ENCODE results near the gene RUNX1. TPM values are rescaled to one million over a fixed set of nuclear protein-coding genes. Genes with fewer than 3 reads are reported as not detected.

RUNX1 gene
- total and polyA plus RNA-seq, 7 experiments from 2014 or later, result 27.9 to 154 (median 85.1) TPM

DNA sequence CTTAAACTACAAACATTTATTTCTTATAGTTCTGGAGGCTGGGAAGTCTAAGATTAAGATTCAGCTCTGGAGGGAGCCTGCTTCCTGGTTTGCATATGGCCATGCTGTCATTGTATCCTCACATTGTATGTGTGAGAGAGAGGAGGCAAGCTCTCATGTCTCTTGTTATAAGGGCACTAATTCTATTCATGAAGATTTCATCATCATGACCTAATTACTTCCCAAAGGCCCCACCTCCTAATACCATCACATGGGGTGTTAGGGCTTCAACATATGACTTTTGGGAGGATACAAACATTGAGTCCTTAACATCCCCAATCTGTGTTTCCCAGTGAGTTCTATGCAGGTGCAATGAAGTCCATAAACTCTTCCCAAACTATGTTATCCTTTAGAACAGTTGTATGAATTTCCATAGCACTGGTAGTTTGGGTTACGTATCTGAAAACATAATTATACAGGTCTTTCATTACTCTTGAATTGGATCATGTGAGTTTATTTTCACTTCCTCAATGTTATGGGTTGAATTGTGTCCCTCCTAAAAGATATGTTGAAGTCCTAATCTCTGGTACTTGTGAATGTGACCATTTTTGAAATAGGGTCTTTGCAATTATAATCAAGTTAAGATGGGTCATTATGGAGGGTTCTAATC, 124.2 kb downstream of the RUNX1 start:
- Histone ChIP-seq H3K27me3 (ENCODE audit: control insufficient read depth in 2 of 2, insufficient read depth in 2 of 2, low read length in 2 of 2) (no peaks in the 10 kb centered on the region), H3K27ac (ENCODE audit: low read depth, low read length) (no peak overlapping the region), H3K9me3 (ENCODE audit: control insufficient read depth in 2 of 3, low read length in 3 of 3) (no peaks in the 10 kb centered on the region), H3K36me3 (ENCODE audit: control insufficient read depth in 2 of 3, insufficient read depth in 3 of 3, low read length in 3 of 3) (no peaks in the 10 kb centered on the region), H3K4me3 (ENCODE audit: low read length) (no peak overlapping the region), H3K4me1 (ENCODE audit: control insufficient read depth in 2 of 2, insufficient read depth in 2 of 2, low read length in 2 of 2) (peaks cover 0 to 24% of the 10 kb centered on the region in 2 donors)
- H3K27ac Mint-ChIP-seq, result peak overlapping the region in 4 of 9 donors; percentile 1 to 57 (median 22)
- ChIA-PET CTCF (interaction anchor here (1.0 kb wide), 1 partner anchor 57 kb away, joined by 3 read pairs; no protein-coding TSS in a partner anchor), POLR2A (no interaction called here)
- ATAC-seq (peak; percentile 68), DNase-seq (no peak)
- no peaks in the 10 kb centered on the region for H3K27me3 Mint-ChIP-seq
- H3K4me1 Mint-ChIP-seq, result peaks cover 39 to 90% (median 84%) of the 10 kb centered on the region in 7 donors
- H3K4me3 Mint-ChIP-seq, result peak overlapping the region in 2 of 10 donors; percentile 0 to 8
- intact Hi-C loops (cut with micrococcal nuclease), result no loop called here
- H3K9me3 Mint-ChIP-seq, result peaks cover 0 to 7% (median 0%) of the 10 kb centered on the region in 11 donors
- H3K36me3 Mint-ChIP-seq, result peaks cover 13 to 53% (median 33%) of the 10 kb centered on the region in 5 donors

DNA sequence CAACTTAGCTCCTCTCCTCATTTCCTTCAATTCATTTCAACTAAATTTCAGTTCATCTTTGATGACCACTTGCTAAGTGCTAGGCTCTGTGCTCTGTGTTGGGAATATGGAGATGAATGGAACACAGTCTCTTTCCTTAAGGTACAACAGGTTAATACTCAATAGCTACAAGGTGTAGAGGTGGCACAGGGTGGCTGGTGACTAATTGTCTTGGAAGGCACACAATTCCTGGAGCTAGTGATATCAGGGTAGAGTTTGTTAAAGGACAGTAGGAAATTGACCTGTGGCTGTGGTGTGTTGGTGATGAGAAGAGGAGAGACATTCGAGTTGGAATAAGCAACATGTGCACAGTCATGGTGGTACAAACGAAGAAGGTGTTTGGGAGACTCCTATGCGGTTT, 124.9 kb downstream of the RUNX1 start:
- Histone ChIP-seq H3K9me3 (ENCODE audit: control insufficient read depth in 2 of 3, low read length in 3 of 3) (no peaks in the 10 kb centered on the region), H3K27me3 (ENCODE audit: control insufficient read depth in 2 of 2, insufficient read depth in 2 of 2, low read length in 2 of 2) (no peaks in the 10 kb centered on the region), H3K27ac (ENCODE audit: low read depth, low read length) (no peak overlapping the region), H3K4me1 (ENCODE audit: control insufficient read depth in 2 of 2, insufficient read depth in 2 of 2, low read length in 2 of 2) (peaks cover 0 to 24% of the 10 kb centered on the region in 2 donors), H3K4me3 (ENCODE audit: low read length) (no peak overlapping the region), H3K36me3 (ENCODE audit: control insufficient read depth in 2 of 3, insufficient read depth in 3 of 3, low read length in 3 of 3) (peaks cover 0 to 7% (median 0%) of the 10 kb centered on the region in 3 experiments)
- POLR2A ChIA-PET, result interaction anchor here (0.8 kb wide), 1 partner anchor 426 kb away, joined by 3 read pairs; no protein-coding TSS in a partner anchor
- no peak for ATAC-seq
- intact Hi-C loops (cut with micrococcal nuclease), result no loop called here
- H3K4me1 Mint-ChIP-seq, result peaks cover 38 to 91% (median 84%) of the 10 kb centered on the region in 7 donors
- no peaks in the 10 kb centered on the region for H3K27me3 Mint-ChIP-seq
- no peak for DNase-seq
- H3K27ac Mint-ChIP-seq, result peak overlapping the region in 5 of 9 donors; percentile 9 to 57 (median 35)
- CTCF ChIA-PET, result interaction anchor here (1.0 kb wide), 1 partner anchor 58 kb away, joined by 3 read pairs; no protein-coding TSS in a partner anchor
- peaks cover 0 to 7% (median 0%) of the 10 kb centered on the region in 11 donors for H3K9me3 Mint-ChIP-seq
- H3K36me3 Mint-ChIP-seq, result peaks cover 13 to 59% (median 36%) of the 10 kb centered on the region in 5 donors
- peak overlapping the region in 3 of 10 donors; percentile 0 to 21 (median 10) for H3K4me3 Mint-ChIP-seq

DNA sequence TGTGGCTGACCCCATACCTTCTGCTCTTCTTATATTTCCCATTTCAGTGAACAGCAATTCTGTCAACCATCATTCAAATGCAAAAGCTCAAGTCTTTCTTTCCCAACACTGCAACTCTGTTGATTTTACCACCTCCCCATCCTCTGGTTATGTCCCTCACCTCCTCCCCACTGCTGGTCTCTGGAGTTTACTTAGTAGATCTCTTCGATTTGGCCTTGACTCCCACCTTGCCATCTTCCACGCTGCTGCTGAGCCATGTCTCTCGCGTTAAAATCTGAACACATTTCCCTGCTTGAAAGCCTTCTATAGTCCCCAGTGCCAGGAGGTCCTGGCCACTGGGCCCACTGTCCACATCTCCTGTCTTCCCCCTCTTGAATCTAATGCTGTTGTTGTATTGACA, 125.5 kb downstream of the RUNX1 start:
- no peak for ATAC-seq
- no peak overlapping the region for H3K4me3 ChIP-seq (ENCODE audit: low read length)
- H3K9me3 Mint-ChIP-seq, result peaks cover 0 to 7% (median 0%) of the 10 kb centered on the region in 11 donors
- peak overlapping the region in 2 of 10 donors; percentile 0 to 21 for H3K4me3 Mint-ChIP-seq
- H3K4me1 Mint-ChIP-seq, result peaks cover 32 to 90% (median 83%) of the 10 kb centered on the region in 7 donors
- H3K27me3 Mint-ChIP-seq, result no peaks in the 10 kb centered on the region
- peak overlapping the region in 3 of 9 donors; percentile 19 to 57 (median 35) for H3K27ac Mint-ChIP-seq
- ChIA-PET POLR2A (interaction anchor here (0.8 kb wide), 1 partner anchor 427 kb away, joined by 3 read pairs; no protein-coding TSS in a partner anchor), CTCF (no interaction called here)
- no peak for DNase-seq
- peaks cover 13 to 60% (median 34%) of the 10 kb centered on the region in 5 donors for H3K36me3 Mint-ChIP-seq
- intact Hi-C loops (cut with micrococcal nuclease), result no loop called here
- H3K27ac ChIP-seq (ENCODE audit: low read depth, low read length), result no peak overlapping the region
- peaks cover 0 to 24% of the 10 kb centered on the region in 2 donors for H3K4me1 ChIP-seq (ENCODE audit: control insufficient read depth in 2 of 2, insufficient read depth in 2 of 2, low read length in 2 of 2)
- no peaks in the 10 kb centered on the region for H3K27me3 ChIP-seq (ENCODE audit: control insufficient read depth in 2 of 2, insufficient read depth in 2 of 2, low read length in 2 of 2)
- peaks cover 0 to 8% (median 0%) of the 10 kb centered on the region in 3 experiments for H3K36me3 ChIP-seq (ENCODE audit: control insufficient read depth in 2 of 3, insufficient read depth in 3 of 3, low read length in 3 of 3)
- H3K9me3 ChIP-seq (ENCODE audit: control insufficient read depth in 2 of 3, low read length in 3 of 3), result no peaks in the 10 kb centered on the region

DNA sequence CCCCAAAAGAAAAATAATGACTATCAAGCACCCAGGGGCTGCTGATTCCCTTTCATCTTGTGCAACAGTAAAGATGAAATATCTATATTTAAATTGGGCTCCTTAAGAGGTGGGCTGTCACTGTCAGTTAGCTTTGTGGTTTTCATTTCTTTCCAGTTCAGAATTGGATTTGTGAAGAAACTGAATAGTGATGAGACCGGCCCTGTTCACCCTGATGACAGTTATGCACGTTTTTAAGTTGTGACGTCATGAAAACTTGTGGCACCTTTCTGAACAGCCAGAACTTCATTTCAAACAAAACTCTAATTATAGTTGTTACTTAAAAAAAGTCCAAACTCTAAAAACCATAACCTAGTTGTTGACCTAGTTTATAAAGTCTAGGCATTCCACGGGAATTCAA, 125.9 kb downstream of the RUNX1 start:
- DNase-seq (peak in 1 of 9 donors; percentile 23), ATAC-seq (no peak)
- Mint-ChIP-seq H3K27me3 (no peaks in the 10 kb centered on the region), H3K36me3 (peaks cover 13 to 60% (median 34%) of the 10 kb centered on the region in 5 donors), H3K27ac (peak overlapping the region in 2 of 9 donors; percentile 5 to 15), H3K9me3 (peaks cover 0 to 7% (median 0%) of the 10 kb centered on the region in 11 donors), H3K4me1 (peaks cover 32 to 90% (median 82%) of the 10 kb centered on the region in 7 donors), H3K4me3 (peak overlapping the region in 1 of 10 donors; percentile 21)
- ChIA-PET CTCF (no interaction called here), POLR2A (interaction anchor here (0.6 kb wide), 1 partner anchor 11 kb away, joined by 3 read pairs; no protein-coding TSS in a partner anchor)
- intact Hi-C loops (cut with micrococcal nuclease), result no loop called here
- no peaks in the 10 kb centered on the region for H3K27me3 ChIP-seq (ENCODE audit: control insufficient read depth in 2 of 2, insufficient read depth in 2 of 2, low read length in 2 of 2)
- peaks cover 0 to 8% (median 0%) of the 10 kb centered on the region in 3 experiments for H3K36me3 ChIP-seq (ENCODE audit: control insufficient read depth in 2 of 3, insufficient read depth in 3 of 3, low read length in 3 of 3)
- peaks cover 0 to 24% of the 10 kb centered on the region in 2 donors for H3K4me1 ChIP-seq (ENCODE audit: control insufficient read depth in 2 of 2, insufficient read depth in 2 of 2, low read length in 2 of 2)
- no peaks in the 10 kb centered on the region for H3K9me3 ChIP-seq (ENCODE audit: control insufficient read depth in 2 of 3, low read length in 3 of 3)
- no peak overlapping the region for H3K4me3 ChIP-seq (ENCODE audit: low read length)
- H3K27ac ChIP-seq (ENCODE audit: low read depth, low read length), result no peak overlapping the region

DNA sequence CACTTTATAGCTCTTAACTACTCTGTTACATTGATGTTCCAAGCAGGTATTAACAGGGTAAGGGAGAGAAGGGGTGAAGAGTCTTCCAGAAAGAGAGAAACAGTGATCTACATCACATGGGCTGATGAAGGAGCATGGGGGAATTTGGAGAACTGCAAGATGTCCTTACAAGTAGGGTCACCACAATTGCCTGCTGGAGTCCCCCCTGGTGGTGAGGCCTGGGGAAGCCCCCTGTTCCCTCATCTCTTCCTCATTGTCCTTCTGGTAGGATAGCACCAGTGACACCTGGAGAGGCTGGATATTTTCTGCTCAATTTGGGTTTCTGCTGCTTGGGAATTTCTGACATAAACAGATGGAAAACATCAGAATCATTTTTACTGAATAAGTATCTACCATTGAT, 126.6 kb downstream of the RUNX1 start:
- Mint-ChIP-seq H3K9me3 (peaks cover 0 to 7% (median 0%) of the 10 kb centered on the region in 11 donors), H3K27ac (peak overlapping the region in 6 of 9 donors; percentile 18 to 48 (median 32))
- DNase-seq, result no peak

DNA sequence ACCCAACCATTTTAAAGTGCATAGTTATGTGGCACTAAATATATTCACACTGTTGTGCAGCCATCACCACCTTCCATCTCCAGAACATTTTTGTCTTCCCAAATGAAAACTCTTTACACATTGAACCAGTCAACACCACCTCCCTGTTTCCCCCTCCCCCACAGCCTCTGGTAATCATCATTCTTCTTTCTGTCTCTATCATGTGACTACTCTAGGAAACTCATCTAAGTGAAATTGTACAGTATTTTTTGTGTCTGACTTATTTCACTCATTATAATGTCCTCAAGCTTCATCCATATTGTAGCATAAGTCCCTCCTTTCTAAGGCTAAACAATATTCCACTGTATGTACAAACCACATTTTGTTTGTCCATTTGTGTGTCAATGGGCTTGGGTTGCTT, 128.0 kb downstream of the RUNX1 start:
- Mint-ChIP-seq H3K9me3 (peaks cover 0 to 7% (median 0%) of the 10 kb centered on the region in 11 donors), H3K27me3 (no peaks in the 10 kb centered on the region), H3K4me3 (no peak overlapping the region), H3K36me3 (peaks cover 14 to 59% (median 40%) of the 10 kb centered on the region in 5 donors), H3K27ac (peak overlapping the region in 4 of 9 donors; percentile 2 to 72 (median 21)), H3K4me1 (peaks cover 24 to 90% (median 82%) of the 10 kb centered on the region in 7 donors)
- H3K36me3 ChIP-seq (ENCODE audit: control insufficient read depth in 2 of 3, insufficient read depth in 3 of 3, low read length in 3 of 3), result peaks cover 0 to 8% (median 0%) of the 10 kb centered on the region in 3 experiments
- CTCF ChIA-PET, result no interaction called here
- no peak overlapping the region for H3K27ac ChIP-seq (ENCODE audit: low read depth, low read length)
- DNase-seq, result no peak
- ATAC-seq, result no peak
- H3K9me3 ChIP-seq (ENCODE audit: control insufficient read depth in 2 of 3, low read length in 3 of 3), result no peaks in the 10 kb centered on the region
- no peak overlapping the region for H3K4me3 ChIP-seq (ENCODE audit: low read length)
- H3K27me3 ChIP-seq (ENCODE audit: control insufficient read depth in 2 of 2, insufficient read depth in 2 of 2, low read length in 2 of 2), result no peaks in the 10 kb centered on the region
- peaks cover 0 to 21% of the 10 kb centered on the region in 2 donors for H3K4me1 ChIP-seq (ENCODE audit: control insufficient read depth in 2 of 2, insufficient read depth in 2 of 2, low read length in 2 of 2)
- intact Hi-C loops (cut with micrococcal nuclease), result no loop called here
- POLR2A ChIA-PET, result no interaction called here

More for the DNA sequence above, 126.6 kb downstream of the RUNX1 start:
- H3K36me3 ChIP-seq (ENCODE audit: control insufficient read depth in 2 of 3, insufficient read depth in 3 of 3, low read length in 3 of 3), result peaks cover 0 to 8% (median 0%) of the 10 kb centered on the region in 3 experiments
- intact Hi-C loops (cut with micrococcal nuclease), result no loop called here
- no peaks in the 10 kb centered on the region for H3K27me3 ChIP-seq (ENCODE audit: control insufficient read depth in 2 of 2, insufficient read depth in 2 of 2, low read length in 2 of 2)
- ChIA-PET CTCF (no interaction called here), POLR2A (interaction anchor here (0.6 kb wide), 1 partner anchor 11 kb away, joined by 3 read pairs; no protein-coding TSS in a partner anchor)
- Mint-ChIP-seq H3K4me1 (peaks cover 32 to 89% (median 81%) of the 10 kb centered on the region in 7 donors), H3K27me3 (no peaks in the 10 kb centered on the region), H3K4me3 (peak overlapping the region in 1 of 10 donors; percentile 1), H3K36me3 (peaks cover 13 to 60% (median 37%) of the 10 kb centered on the region in 5 donors)
- H3K9me3 ChIP-seq (ENCODE audit: control insufficient read depth in 2 of 3, low read length in 3 of 3), result no peaks in the 10 kb centered on the region
- H3K4me3 ChIP-seq (ENCODE audit: low read length), result no peak overlapping the region
- peaks cover 0 to 24% of the 10 kb centered on the region in 2 donors for H3K4me1 ChIP-seq (ENCODE audit: control insufficient read depth in 2 of 2, insufficient read depth in 2 of 2, low read length in 2 of 2)
- no peak for ATAC-seq
- H3K27ac ChIP-seq (ENCODE audit: low read depth, low read length), result no peak overlapping the region

Measured in naive thymus-derived CD4-positive, alpha-beta T cell (primary cell).